ENCODE data around the gene GTF3C6.
"Not testable (repeated sequence)": the region's sequence is repeated elsewhere in the genome, so short reads cannot be mapped to it uniquely, and the experiment has no call there.

The GTF3C6 gene

GRCh38 chr6:111011360-111012142 lies 53.0 kb downstream of the GTF3C6 start:
- no peak for DNase-seq
- Histone ChIP-seq H3K27me3 (replicated peaks; ENCODE audit: control insufficient read depth, insufficient read depth, low read length, poor library complexity, severe bottlenecking) (no peaks in the 10 kb centered on the region), H3K36me3 (ENCODE audit: control insufficient read depth, insufficient read depth, low read length) (peaks cover 17% of the 10 kb centered on the region), H3K4me1 (ENCODE audit: control insufficient read depth, insufficient read depth, low read length, poor library complexity, severe bottlenecking) (no peaks in the 10 kb centered on the region), H3K4me3 (ENCODE audit: insufficient read depth, low read depth, low read length, poor library complexity, severe bottlenecking) (no peak overlapping the region), H3K9me3 (ENCODE audit: control insufficient read depth, low read length) (no peaks in the 10 kb centered on the region), H3K27ac (ENCODE audit: insufficient read depth, low read length, poor library complexity, severe bottlenecking) (no peak overlapping the region)

- H3K9me3 ChIP-seq (ENCODE audit: control insufficient read depth, low read length), result no peaks in the 10 kb centered on the region
- H3K4me1 ChIP-seq (ENCODE audit: control insufficient read depth, insufficient read depth, low read length, poor library complexity, severe bottlenecking), result no peaks in the 10 kb centered on the region
- DNase-seq, result no peak
- no peak overlapping the region for H3K4me3 ChIP-seq (ENCODE audit: insufficient read depth, low read depth, low read length, poor library complexity, severe bottlenecking)
- peaks cover 17% of the 10 kb centered on the region for H3K36me3 ChIP-seq (ENCODE audit: control insufficient read depth, insufficient read depth, low read length)
- H3K27ac ChIP-seq (ENCODE audit: insufficient read depth, low read length, poor library complexity, severe bottlenecking), result no peak overlapping the region
- no peaks in the 10 kb centered on the region for H3K27me3 ChIP-seq (replicated peaks; ENCODE audit: control insufficient read depth, insufficient read depth, low read length, poor library complexity, severe bottlenecking)
These were observed 53.6 kb downstream of the GTF3C6 start for GRCh38 chr6:111012143-111012452.

GRCh38 chr6:111012520-111012919 lies 54.0 kb downstream of the GTF3C6 start:
- H3K4me3 ChIP-seq (ENCODE audit: insufficient read depth, low read depth, low read length, poor library complexity, severe bottlenecking); H3K4me1 ChIP-seq (ENCODE audit: control insufficient read depth, insufficient read depth, low read length, poor library complexity, severe bottlenecking); H3K27me3 ChIP-seq (replicated peaks; ENCODE audit: control insufficient read depth, insufficient read depth, low read length, poor library complexity, severe bottlenecking); H3K9me3 ChIP-seq (ENCODE audit: control insufficient read depth, low read length); H3K27ac ChIP-seq (ENCODE audit: insufficient read depth, low read length, poor library complexity, severe bottlenecking); DNase-seq: not testable (repeated sequence)
- H3K36me3 ChIP-seq (ENCODE audit: control insufficient read depth, insufficient read depth, low read length), result peaks cover 17% of the 10 kb centered on the region

GRCh38 chr6:111013144-111013915 lies 54.8 kb downstream of the GTF3C6 start:
- Histone ChIP-seq H3K4me1 (ENCODE audit: control insufficient read depth, insufficient read depth, low read length, poor library complexity, severe bottlenecking) (no peaks in the 10 kb centered on the region), H3K27me3 (replicated peaks; ENCODE audit: control insufficient read depth, insufficient read depth, low read length, poor library complexity, severe bottlenecking) (no peaks in the 10 kb centered on the region), H3K9me3 (ENCODE audit: control insufficient read depth, low read length) (no peaks in the 10 kb centered on the region), H3K36me3 (ENCODE audit: control insufficient read depth, insufficient read depth, low read length) (peaks cover 15% of the 10 kb centered on the region), H3K4me3 (ENCODE audit: insufficient read depth, low read depth, low read length, poor library complexity, severe bottlenecking) (no peak overlapping the region), H3K27ac (ENCODE audit: insufficient read depth, low read length, poor library complexity, severe bottlenecking) (no peak overlapping the region)
- DNase-seq, result no peak

- Histone ChIP-seq H3K27me3 (replicated peaks; ENCODE audit: control insufficient read depth, insufficient read depth, low read length, poor library complexity, severe bottlenecking) (no peaks in the 10 kb centered on the region), H3K4me3 (ENCODE audit: insufficient read depth, low read depth, low read length, poor library complexity, severe bottlenecking) (no peak overlapping the region), H3K4me1 (ENCODE audit: control insufficient read depth, insufficient read depth, low read length, poor library complexity, severe bottlenecking) (no peaks in the 10 kb centered on the region), H3K9me3 (ENCODE audit: control insufficient read depth, low read length) (no peaks in the 10 kb centered on the region), H3K36me3 (ENCODE audit: control insufficient read depth, insufficient read depth, low read length) (peaks cover 12% of the 10 kb centered on the region), H3K27ac (ENCODE audit: insufficient read depth, low read length, poor library complexity, severe bottlenecking) (no peak overlapping the region)
- no peak for DNase-seq
These were observed 57.1 kb downstream of the GTF3C6 start for GRCh38 chr6:111015389-111016124.

GRCh38 chr6:111017241-111017640 lies 58.7 kb downstream of the GTF3C6 start:
- H3K4me3 ChIP-seq (ENCODE audit: insufficient read depth, low read depth, low read length, poor library complexity, severe bottlenecking); H3K9me3 ChIP-seq (ENCODE audit: control insufficient read depth, low read length); H3K27ac ChIP-seq (ENCODE audit: insufficient read depth, low read length, poor library complexity, severe bottlenecking); H3K4me1 ChIP-seq (ENCODE audit: control insufficient read depth, insufficient read depth, low read length, poor library complexity, severe bottlenecking); DNase-seq; H3K27me3 ChIP-seq (replicated peaks; ENCODE audit: control insufficient read depth, insufficient read depth, low read length, poor library complexity, severe bottlenecking): not testable (repeated sequence)
- H3K36me3 ChIP-seq (ENCODE audit: control insufficient read depth, insufficient read depth, low read length), result peaks cover 12% of the 10 kb centered on the region

All from effector memory CD4-positive, alpha-beta T cell (primary cell).